ENCODE results near the gene ATP5F1C.

The ATP5F1C gene

GRCh38 chr10:7792541-7792940 lies 4.6 kb downstream of the ATP5F1C start:
- POLR2A ChIA-PET, result interaction anchor here (0.6 kb wide), 1 partner anchor 223 kb away, joined by 4 read pairs; no protein-coding TSS in a partner anchor
- Histone ChIP-seq H3K36me3 (ENCODE audit: control insufficient read depth in 2 of 2, insufficient read depth in 1 of 2, low read length in 2 of 2) (peaks cover 8 to 39% of the 10 kb centered on the region in 2 experiments), H3K4me3 (ENCODE audit: low read depth, low read length) (no peak overlapping the region), H3K4me1 (ENCODE audit: control insufficient read depth, insufficient read depth, low read length) (peaks cover 13% of the 10 kb centered on the region), H3K9me3 (ENCODE audit: control insufficient read depth, insufficient read depth, low read depth, low read length) (no peaks in the 10 kb centered on the region), H3K27ac (ENCODE audit: extremely low read depth, low read depth, low read length) (no peak overlapping the region)
- TF ChIP-seq FEZF1 (tag by site-specific recombination; IDR thresholded peaks at IDR 0.05) (no peak), RBAK (tag by site-specific recombination; IDR thresholded peaks at IDR 0.05) (no peak), ZNF510 (tag by site-specific recombination; IDR thresholded peaks at IDR 0.05; ENCODE audit: insufficient replicate concordance) (no peak), ZNF792 (tag by site-specific recombination; IDR thresholded peaks at IDR 0.05) (no peak), ZBTB6 (tag by site-specific recombination; IDR thresholded peaks at IDR 0.05) (no peak), ATF2 (tag by site-specific recombination; IDR thresholded peaks at IDR 0.05; ENCODE audit: low read depth) (no peak), ZNF791 (tag by site-specific recombination; IDR thresholded peaks at IDR 0.05) (no peak), ZNF639 (tag by site-specific recombination; IDR thresholded peaks at IDR 0.05) (no peak), ZNF26 (tag by site-specific recombination; IDR thresholded peaks at IDR 0.05) (no peak), ZNF707 (tag by site-specific recombination; IDR thresholded peaks at IDR 0.05) (no peak), YY1 (tag by site-specific recombination; IDR thresholded peaks at IDR 0.05) (no peak), HOXA7 (CRISPR knock-in tag; IDR thresholded peaks at IDR 0.05; ENCODE audit: borderline replicate concordance) (no peak), WT1 (tag by site-specific recombination; IDR thresholded peaks at IDR 0.05) (no peak), ZNF10 (tag by site-specific recombination; IDR thresholded peaks at IDR 0.05) (no peak)
- TF ChIP-seq, protein P1, sequence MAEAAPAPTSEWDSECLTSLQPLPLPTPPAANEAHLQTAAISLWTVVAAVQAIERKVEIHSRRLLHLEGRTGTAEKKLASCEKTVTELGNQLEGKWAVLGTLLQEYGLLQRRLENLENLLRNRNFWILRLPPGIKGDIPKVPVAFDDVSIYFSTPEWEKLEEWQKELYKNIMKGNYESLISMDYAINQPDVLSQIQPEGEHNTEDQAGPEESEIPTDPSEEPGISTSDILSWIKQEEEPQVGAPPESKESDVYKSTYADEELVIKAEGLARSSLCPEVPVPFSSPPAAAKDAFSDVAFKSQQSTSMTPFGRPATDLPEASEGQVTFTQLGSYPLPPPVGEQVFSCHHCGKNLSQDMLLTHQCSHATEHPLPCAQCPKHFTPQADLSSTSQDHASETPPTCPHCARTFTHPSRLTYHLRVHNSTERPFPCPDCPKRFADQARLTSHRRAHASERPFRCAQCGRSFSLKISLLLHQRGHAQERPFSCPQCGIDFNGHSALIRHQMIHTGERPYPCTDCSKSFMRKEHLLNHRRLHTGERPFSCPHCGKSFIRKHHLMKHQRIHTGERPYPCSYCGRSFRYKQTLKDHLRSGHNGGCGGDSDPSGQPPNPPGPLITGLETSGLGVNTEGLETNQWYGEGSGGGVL (tag by site-specific recombination; IDR thresholded peaks at IDR 0.05), result no peak
- CTCF ChIA-PET, result interaction anchor here (0.5 to 0.7 kb wide), 3 partner anchors 11 to 761 kb away, joined by 3 read pairs; no protein-coding TSS in a partner anchor

DNA sequence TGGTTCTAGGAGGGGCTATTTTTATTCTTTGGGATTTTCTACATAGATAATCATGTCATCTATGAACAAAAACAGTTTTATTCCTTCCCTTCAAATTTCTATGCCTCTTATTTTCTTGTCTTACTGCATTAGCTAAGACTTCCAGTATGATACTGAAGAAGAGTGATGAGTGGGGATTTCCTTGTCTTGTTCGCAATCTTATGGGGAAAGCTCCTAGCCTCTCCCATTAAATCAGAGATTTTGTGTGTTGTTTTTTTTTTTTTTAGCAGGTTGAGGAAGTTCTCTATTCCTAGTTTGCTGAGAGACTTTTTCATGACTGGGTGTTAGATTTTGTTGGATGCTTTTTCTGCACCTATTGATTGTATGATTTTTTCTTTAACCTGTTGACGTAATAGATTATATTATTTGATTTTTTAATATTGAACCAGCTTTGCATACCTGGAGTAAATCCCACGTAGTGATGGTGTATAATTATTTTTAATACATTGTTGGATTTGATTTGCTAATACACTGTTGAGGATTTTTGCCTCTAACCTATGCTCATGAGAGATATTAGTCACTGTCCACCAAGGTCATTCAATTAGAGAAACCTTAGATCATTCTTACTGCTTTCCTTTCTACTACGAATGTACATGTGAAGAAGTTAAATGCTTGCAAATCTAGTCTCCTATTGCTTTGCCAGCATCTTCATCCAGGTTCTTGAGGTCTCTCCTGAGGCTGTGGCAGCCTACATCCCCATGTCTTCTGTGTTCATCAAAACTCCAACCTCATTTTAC lies 6.5 kb downstream of the ATP5F1C start:
- ChIA-PET POLR2A (interaction anchor here (1.6 kb wide), 1 partner anchor 24 kb away, joined by 3 read pairs; the partner anchor contains the start of gene TAF3), CTCF (interaction anchor here (0.6 kb wide), 1 partner anchor 1780 kb away, joined by 4 read pairs; no protein-coding TSS in a partner anchor)
- H3K27ac ChIP-seq (ENCODE audit: extremely low read depth, low read depth, low read length), result no peak overlapping the region
- TF ChIP-seq ZBTB7A (tag by site-specific recombination; IDR thresholded peaks at IDR 0.05; ENCODE audit: low read depth) (no peak), ZNF777 (tag by site-specific recombination; IDR thresholded peaks at IDR 0.05; ENCODE audit: borderline replicate concordance) (no peak)
- H3K4me1 ChIP-seq (ENCODE audit: control insufficient read depth, insufficient read depth, low read length), result peaks cover 12% of the 10 kb centered on the region
- peaks cover 27 to 56% of the 10 kb centered on the region in 2 experiments for H3K36me3 ChIP-seq (ENCODE audit: control insufficient read depth in 2 of 2, insufficient read depth in 1 of 2, low read length in 2 of 2)
- no peaks in the 10 kb centered on the region for H3K9me3 ChIP-seq (ENCODE audit: control insufficient read depth, insufficient read depth, low read depth, low read length)
- H3K4me3 ChIP-seq (ENCODE audit: low read depth, low read length), result no peak overlapping the region
